GM19395 (cell line): ENCODE data around the gene MYOC.
"Not testable (repeated sequence)": the region's sequence is repeated elsewhere in the genome, so short reads cannot be mapped to it uniquely, and the experiment has no call there.

Source experiments
- ATAC-seq: cut with Tn5 transposase; IDR thresholded peaks from one replicate; pipeline ENCODE4 v1.9.1; 2021; ENCODE audit warnings: mild to moderate bottlenecking, moderate library complexity; ENCODE audit not compliant: unreplicated experiment

Gene MYOC

GRCh38 chr1:171652234-171652822, at the start of gene MYOC:
Gene MYOC (minus strand): TSS chr1:171652688. CDS start chr1:171652611, 77 bp downstream.
- no peak for ATAC-seq

- no peak for ATAC-seq
Observed at GRCh38 chr1:171699531-171699930, 47.0 kb upstream of the MYOC start.

GRCh38 chr1:171695772-171696171, 43.3 kb upstream of the MYOC start:
- ATAC-seq, result not testable (repeated sequence)

GRCh38 chr1:171693541-171693940, 41.1 kb upstream of the MYOC start:
- not testable (repeated sequence) for ATAC-seq

- ATAC-seq, result no peak
Observed at GRCh38 chr1:171683870-171684269, 31.4 kb upstream of the MYOC start.

- ATAC-seq, result no peak
Observed at GRCh38 chr1:171680339-171680738, 27.9 kb upstream of the MYOC start.

GRCh38 chr1:171676823-171677222, 24.3 kb upstream of the MYOC start:
- no peak for ATAC-seq

- no peak for ATAC-seq
Observed at GRCh38 chr1:171674431-171675405, 22.2 kb upstream of the MYOC start.

- no peak for ATAC-seq
Observed at GRCh38 chr1:171670739-171671138, 18.3 kb upstream of the MYOC start.

- ATAC-seq, result no peak
Observed at GRCh38 chr1:171668372-171668771, 15.9 kb upstream of the MYOC start.

GRCh38 chr1:171666114-171666769, 13.8 kb upstream of the MYOC start:
- ATAC-seq, result no peak

- ATAC-seq, result no peak
Observed at GRCh38 chr1:171664976-171665375, 12.5 kb upstream of the MYOC start.

GRCh38 chr1:171663854-171664575, 11.5 kb upstream of the MYOC start:
- no peak for ATAC-seq

GRCh38 chr1:171663036-171663853, 10.8 kb upstream of the MYOC start:
- no peak for ATAC-seq

- no peak for ATAC-seq
Observed at GRCh38 chr1:171661076-171661650, 8.7 kb upstream of the MYOC start.

GRCh38 chr1:171656206-171656605, 3.7 kb upstream of the MYOC start:
- not testable (repeated sequence) for ATAC-seq

- ATAC-seq, result peak; percentile 31
Observed at GRCh38 chr1:171655746-171656116, 3.2 kb upstream of the MYOC start.

GRCh38 chr1:171654942-171655745, 2.7 kb upstream of the MYOC start:
- ATAC-seq, result peak; percentile 80
